GM23338 (cell line): ENCODE measurements around the gene TXNL1. TPM values are rescaled to one million over a fixed set of nuclear protein-coding genes. Genes with fewer than 3 reads are reported as not detected.

Experiments used
- ATAC-seq: fragments of 200-7000 bp; cut with Tn5 transposase; 3 replicates; pipeline ENCODE4 v1.9.1; 2020
- DNase-seq: peaks from one replicate; pipeline ENCODE4 v3.0.0-alpha.2; 2015; ENCODE audit warnings: low spot score
- H2AFZ ChIP-seq: fragments of 200-600 bp; sonication (generic); 2 replicates; pipeline ENCODE4 v1.8.0; 2016; ENCODE audit warnings: antibody characterized with exemption, mild to moderate bottlenecking, moderate library complexity
- H3F3A ChIP-seq: fragments of 200-600 bp; sonication (generic); replicated peaks from 2 replicates; pipeline ENCODE4 v1.8.0; 2017; ENCODE audit warnings: antibody characterized with exemption, mixed run types, low read depth
- H3K27ac ChIP-seq: fragments of 200-600 bp; sonication (generic); 2 replicates; pipeline ENCODE4 v1.6.1; 2016; ENCODE audit warnings: low read depth
- H3K27me3 ChIP-seq: fragments of 200-600 bp; sonication (generic); 2 replicates; pipeline ENCODE4 v1.8.0; 2016; ENCODE audit warnings: mild to moderate bottlenecking, mixed run types, moderate library complexity; ENCODE audit not compliant: insufficient read depth
- H3K36me3 ChIP-seq: fragments of 200-600 bp; sonication (generic); 2 replicates; pipeline ENCODE4 v1.8.0; 2016; ENCODE audit warnings: mild to moderate bottlenecking; ENCODE audit not compliant: insufficient read depth
- H3K4me1 ChIP-seq: fragments of 200-600 bp; sonication (generic); 2 replicates; pipeline ENCODE4 v1.8.0; 2016; ENCODE audit warnings: mild to moderate bottlenecking, moderate library complexity; ENCODE audit not compliant: insufficient read depth
- H3K4me2 ChIP-seq: fragments of 200-600 bp; sonication (generic); 2 replicates; pipeline ENCODE4 v1.7.1; 2017; ENCODE audit warnings: mixed run types
- H3K4me3 ChIP-seq: fragments of 200-600 bp; sonication (generic); 2 replicates; pipeline ENCODE4 v1.6.1; 2016; ENCODE audit warnings: mixed run types
- H3K79me2 ChIP-seq: fragments of 200-600 bp; sonication (generic); replicated peaks from 2 replicates; pipeline ENCODE4 v1.8.0; 2017; ENCODE audit warnings: mild to moderate bottlenecking; ENCODE audit not compliant: insufficient read depth
- H3K9me2 ChIP-seq: fragments of 200-600 bp; sonication (generic); 2 replicates; pipeline ENCODE4 v1.8.0; 2017; ENCODE audit not compliant: insufficient read depth
- H4K20me1 ChIP-seq: fragments of 200-600 bp; sonication (generic); replicated peaks from 2 replicates; pipeline ENCODE4 v1.8.0; 2017; ENCODE audit warnings: mild to moderate bottlenecking; ENCODE audit not compliant: insufficient read depth
- H3K27ac Mint-ChIP-seq: 2 replicates; pipeline ENCODE4 v1.8.0; 2020; ENCODE audit warnings: inconsistent platforms, mild to moderate bottlenecking, moderate library complexity, mixed read lengths
- H3K27me3 Mint-ChIP-seq: 3 replicates; pipeline ENCODE4 v1.8.0; 2022; ENCODE audit warnings: low read depth, mild to moderate bottlenecking, moderate library complexity, mixed read lengths, inconsistent platforms; ENCODE audit not compliant: insufficient read depth, poor library complexity
- H3K36me3 Mint-ChIP-seq: 3 replicates; pipeline ENCODE4 v1.8.0; 2021; ENCODE audit warnings: low read depth, mild to moderate bottlenecking, inconsistent platforms, moderate library complexity, mixed read lengths
- H3K4me1 Mint-ChIP-seq: 3 replicates; pipeline ENCODE4 v1.8.0; 2020; ENCODE audit warnings: mild to moderate bottlenecking, inconsistent platforms, mixed read lengths
- H3K4me3 Mint-ChIP-seq: 3 replicates; pipeline ENCODE4 v1.8.0; 2021; ENCODE audit warnings: moderate library complexity, mild to moderate bottlenecking, inconsistent platforms, mixed read lengths
- H3K9me3 Mint-ChIP-seq: 3 replicates; pipeline ENCODE4 v1.8.0; 2020; ENCODE audit warnings: moderate library complexity, mild to moderate bottlenecking, inconsistent platforms, mixed read lengths
- CREB1 ChIP-seq: fragments of 250-450 bp; sonication (Bioruptor Pico); IDR thresholded peaks from 2 replicates; pipeline ENCODE4 v1.5.0; 2020; ENCODE audit warnings: low read depth, mild to moderate bottlenecking, moderate library complexity
- EZH2 ChIP-seq: fragments of 200-600 bp; sonication (generic); IDR thresholded peaks from one replicate; pipeline ENCODE4 v1.8.0; 2017; ENCODE audit warnings: antibody characterized with exemption, mild to moderate bottlenecking, low read depth; ENCODE audit not compliant: unreplicated experiment
- EZH2phosphoT487 ChIP-seq: fragments of 200-600 bp; sonication (generic); IDR thresholded peaks from one replicate; pipeline ENCODE4 v1.8.1; 2018; ENCODE audit warnings: antibody characterized with exemption; ENCODE audit not compliant: unreplicated experiment
- JUNB ChIP-seq: IDR thresholded peaks from one replicate; pipeline ENCODE4 v1.6.1; 2016; ENCODE audit warnings: antibody characterized with exemption; ENCODE audit not compliant: unreplicated experiment
- POLR2AphosphoS5 ChIP-seq: IDR thresholded peaks from 2 replicates; pipeline ENCODE4 v1.6.1; 2016; ENCODE audit warnings: antibody characterized with exemption, low read depth
- STAT1 ChIP-seq: IDR thresholded peaks from one replicate; pipeline ENCODE4 v1.6.1; 2016; ENCODE audit warnings: antibody characterized with exemption; ENCODE audit not compliant: unreplicated experiment
- ZNF114 ChIP-seq: fragments of 250-450 bp; sonication (Bioruptor Pico); IDR thresholded peaks from 2 replicates; pipeline ENCODE4 v1.5.0; 2020; ENCODE audit warnings: mild to moderate bottlenecking, moderate library complexity
- ZNF331 ChIP-seq: fragments of 250-450 bp; sonication (Bioruptor Pico); IDR thresholded peaks from 2 replicates; pipeline ENCODE4 v1.5.0; 2020; ENCODE audit warnings: low read depth, mild to moderate bottlenecking, moderate library complexity
- ZNF462 ChIP-seq: fragments of 250-450 bp; sonication (Bioruptor Pico); IDR thresholded peaks from 2 replicates; pipeline ENCODE4 v1.5.0; 2020; ENCODE audit warnings: mild to moderate bottlenecking, moderate library complexity
- polyA plus RNA-seq: library from polyadenylated mRNA; unstranded; fragments of >200 nt; fragmentation: Nextera tagmentation; extraction: Ambion mirVana; gene quantifications from 2 replicates; pipeline ENCODE4 v1.2.1, GENCODE V29; 2016
- total RNA-seq: library from RNA; depleted of rRNA; stranded (reverse); fragments of >200 nt; shearing (Covaris generic); gene quantifications from 2 replicates; pipeline ENCODE4 v1.2.3, GENCODE V29; 2014
- TF ChIP-seq, protein P1 (sequence below): IDR thresholded peaks from 2 replicates; pipeline ENCODE4 v1.6.1; 2016; ENCODE audit warnings: antibody characterized with exemption
- TF ChIP-seq, protein P2 (sequence below): IDR thresholded peaks from one replicate; pipeline ENCODE4 v1.6.1; 2018; ENCODE audit warnings: antibody characterized with exemption; ENCODE audit not compliant: unreplicated experiment

The TXNL1 gene
- total and polyA plus RNA-seq, 2 experiments from 2014 or later: 73.6 to 135 TPM

GRCh38 chr18:56639571-56639970, 1.2 kb upstream of the TXNL1 start:
- no peaks in the 10 kb centered on the region for H3K27me3 ChIP-seq
- Mint-ChIP-seq H3K27me3 (peaks cover 7% of the 10 kb centered on the region), H3K9me3 (no peaks in the 10 kb centered on the region; the same call in 2 of the 3 replicates), H3K4me1 (peaks cover 13% of the 10 kb centered on the region), H3K27ac (peak overlapping the region; percentile 100), H3K4me3 (peak overlapping the region; percentile 100), H3K36me3 (peaks cover 9% of the 10 kb centered on the region)
- H3K79me2 ChIP-seq: peaks cover 37% of the 10 kb centered on the region
- H3K9me2 ChIP-seq: no peaks in the 10 kb centered on the region
- H3K27ac ChIP-seq: no peak overlapping the region; the same call in 1 of the 2 replicates
- no peaks in the 10 kb centered on the region for H3F3A ChIP-seq
- H4K20me1 ChIP-seq: peaks cover 21% of the 10 kb centered on the region
- DNase-seq (no peak), ATAC-seq (no peak)
- peak overlapping the region; percentile 98; the same call in 1 of the 2 replicates for H3K4me3 ChIP-seq
- peak overlapping the region; percentile 64; the same call in 1 of the 2 replicates for H2AFZ ChIP-seq
- no peak for TF ChIP-seq CREB1 (CRISPR knock-in tag)
- peak overlapping the region; percentile 83 for H3K4me2 ChIP-seq
- H3K4me1 ChIP-seq: peaks cover 14% of the 10 kb centered on the region; the same call in 1 of the 2 replicates
- no peaks in the 10 kb centered on the region for H3K36me3 ChIP-seq

- Histone ChIP-seq H3K79me2 (peaks cover 43% of the 10 kb centered on the region), H3K4me3 (peak overlapping the region; percentile 98), H3K36me3 (no peaks in the 10 kb centered on the region), H2AFZ (peak overlapping the region; percentile 64; the same call in 1 of the 2 replicates), H3K4me2 (peak overlapping the region; percentile 83), H3K9me2 (no peaks in the 10 kb centered on the region), H3K27ac (peak overlapping the region; percentile 77; the same call in 1 of the 2 replicates), H3K27me3 (no peaks in the 10 kb centered on the region), H3F3A (no peaks in the 10 kb centered on the region), H3K4me1 (peaks cover 14% of the 10 kb centered on the region; the same call in 1 of the 2 replicates), H4K20me1 (peaks cover 24% of the 10 kb centered on the region)
- Mint-ChIP-seq H3K9me3 (no peaks in the 10 kb centered on the region; the same call in 2 of the 3 replicates), H3K4me1 (peaks cover 13% of the 10 kb centered on the region), H3K36me3 (peaks cover 12% of the 10 kb centered on the region), H3K4me3 (peak overlapping the region; percentile 100), H3K27me3 (peaks cover 7% of the 10 kb centered on the region), H3K27ac (peak overlapping the region; percentile 100)
- ATAC-seq: no peak
- peak; percentile 17 for DNase-seq
- TF ChIP-seq CREB1 (CRISPR knock-in tag) (no peak), EZH2phosphoT487 (no peak), JUNB (no peak), ZNF331 (CRISPR knock-in tag) (no peak), POLR2AphosphoS5 (no peak), ZNF462 (CRISPR knock-in tag) (no peak), EZH2 (no peak), STAT1 (no peak), ZNF114 (CRISPR knock-in tag) (no peak)
- TF ChIP-seq, protein P1, sequence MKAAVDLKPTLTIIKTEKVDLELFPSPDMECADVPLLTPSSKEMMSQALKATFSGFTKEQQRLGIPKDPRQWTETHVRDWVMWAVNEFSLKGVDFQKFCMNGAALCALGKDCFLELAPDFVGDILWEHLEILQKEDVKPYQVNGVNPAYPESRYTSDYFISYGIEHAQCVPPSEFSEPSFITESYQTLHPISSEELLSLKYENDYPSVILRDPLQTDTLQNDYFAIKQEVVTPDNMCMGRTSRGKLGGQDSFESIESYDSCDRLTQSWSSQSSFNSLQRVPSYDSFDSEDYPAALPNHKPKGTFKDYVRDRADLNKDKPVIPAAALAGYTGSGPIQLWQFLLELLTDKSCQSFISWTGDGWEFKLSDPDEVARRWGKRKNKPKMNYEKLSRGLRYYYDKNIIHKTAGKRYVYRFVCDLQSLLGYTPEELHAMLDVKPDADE: no peak
- TF ChIP-seq, protein P2, sequence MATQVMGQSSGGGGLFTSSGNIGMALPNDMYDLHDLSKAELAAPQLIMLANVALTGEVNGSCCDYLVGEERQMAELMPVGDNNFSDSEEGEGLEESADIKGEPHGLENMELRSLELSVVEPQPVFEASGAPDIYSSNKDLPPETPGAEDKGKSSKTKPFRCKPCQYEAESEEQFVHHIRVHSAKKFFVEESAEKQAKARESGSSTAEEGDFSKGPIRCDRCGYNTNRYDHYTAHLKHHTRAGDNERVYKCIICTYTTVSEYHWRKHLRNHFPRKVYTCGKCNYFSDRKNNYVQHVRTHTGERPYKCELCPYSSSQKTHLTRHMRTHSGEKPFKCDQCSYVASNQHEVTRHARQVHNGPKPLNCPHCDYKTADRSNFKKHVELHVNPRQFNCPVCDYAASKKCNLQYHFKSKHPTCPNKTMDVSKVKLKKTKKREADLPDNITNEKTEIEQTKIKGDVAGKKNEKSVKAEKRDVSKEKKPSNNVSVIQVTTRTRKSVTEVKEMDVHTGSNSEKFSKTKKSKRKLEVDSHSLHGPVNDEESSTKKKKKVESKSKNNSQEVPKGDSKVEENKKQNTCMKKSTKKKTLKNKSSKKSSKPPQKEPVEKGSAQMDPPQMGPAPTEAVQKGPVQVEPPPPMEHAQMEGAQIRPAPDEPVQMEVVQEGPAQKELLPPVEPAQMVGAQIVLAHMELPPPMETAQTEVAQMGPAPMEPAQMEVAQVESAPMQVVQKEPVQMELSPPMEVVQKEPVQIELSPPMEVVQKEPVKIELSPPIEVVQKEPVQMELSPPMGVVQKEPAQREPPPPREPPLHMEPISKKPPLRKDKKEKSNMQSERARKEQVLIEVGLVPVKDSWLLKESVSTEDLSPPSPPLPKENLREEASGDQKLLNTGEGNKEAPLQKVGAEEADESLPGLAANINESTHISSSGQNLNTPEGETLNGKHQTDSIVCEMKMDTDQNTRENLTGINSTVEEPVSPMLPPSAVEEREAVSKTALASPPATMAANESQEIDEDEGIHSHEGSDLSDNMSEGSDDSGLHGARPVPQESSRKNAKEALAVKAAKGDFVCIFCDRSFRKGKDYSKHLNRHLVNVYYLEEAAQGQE: no peak
Measured at GRCh38 chr18:56639104-56639381, 651 bp upstream of the TXNL1 start.
